GM12865 (cell line): ENCODE results near the gene PAPSS2.

Experiments
- DNase-seq: peaks from one replicate; pipeline ENCODE4 v3.0.0; 2010; ENCODE audit warnings: low read depth
- H3K4me3 ChIP-seq: 2 replicates; pipeline ENCODE4 v1.5.1; 2011; ENCODE audit warnings: mild to moderate bottlenecking, low read depth, low read length, control low read depth
- CTCF ChIP-seq: IDR thresholded peaks from 2 replicates; pipeline ENCODE4 v1.5.1; 2011; ENCODE audit warnings: low read length, control low read depth, low read depth, inconsistent platforms; ENCODE audit not compliant: insufficient read depth; ENCODE audit errors: missing control alignments

PAPSS2 gene

GRCh38 chr10:87670586-87670985 lies 10.9 kb downstream of the PAPSS2 start:
- DNase-seq: no peak
- no peak for TF ChIP-seq CTCF
- H3K4me3 ChIP-seq: no peak overlapping the region

- DNase-seq: no peak
- no peak for TF ChIP-seq CTCF
- H3K4me3 ChIP-seq: no peak overlapping the region
Observed at GRCh38 chr10:87671139-87671815, 11.6 kb downstream of the PAPSS2 start.

GRCh38 chr10:87672551-87672950 lies 12.9 kb downstream of the PAPSS2 start:
- TF ChIP-seq CTCF: no peak
- H3K4me3 ChIP-seq: no peak overlapping the region
- DNase-seq: no peak

GRCh38 chr10:87674943-87675342 lies 15.3 kb downstream of the PAPSS2 start:
- no peak overlapping the region for H3K4me3 ChIP-seq
- no peak for TF ChIP-seq CTCF
- no peak for DNase-seq

- no peak for TF ChIP-seq CTCF
- no peak overlapping the region for H3K4me3 ChIP-seq
- DNase-seq: no peak
Observed at GRCh38 chr10:87675396-87676376, 16.0 kb downstream of the PAPSS2 start.

- H3K4me3 ChIP-seq: no peak overlapping the region
- no peak for TF ChIP-seq CTCF
- no peak for DNase-seq
Observed at GRCh38 chr10:87677595-87677994, 17.9 kb downstream of the PAPSS2 start.
